ENCODE measurements around the gene KIAA0232. TPM values are rescaled to one million over a fixed set of nuclear protein-coding genes. Genes with fewer than 3 reads are reported as not detected.
A peak's percentile ranks its signal among the peaks of the same experiment; 100 is the strongest.

Gene KIAA0232
- total and polyA plus RNA-seq, 2 donors = 10.5 to 12.8 TPM

- Histone ChIP-seq H3K27ac (ENCODE audit: low read depth in 1 of 2, low read length in 1 of 2) (no peak overlapping the region), H3K27me3 (ENCODE audit: control insufficient read depth in 2 of 2, insufficient read depth in 1 of 2, low read length in 1 of 2) (no peaks in the 10 kb centered on the region), H3K36me3 (ENCODE audit: control insufficient read depth in 2 of 2, insufficient read depth in 2 of 2, low read length in 1 of 2) (peaks cover 28 to 31% of the 10 kb centered on the region in 2 donors), H3K4me3 (ENCODE audit: low read length in 2 of 2) (no peak overlapping the region), H3K9me3 (ENCODE audit: control insufficient read depth in 2 of 2, insufficient read depth in 1 of 2, low read length in 1 of 2) (no peaks in the 10 kb centered on the region), H3K4me1 (ENCODE audit: control insufficient read depth in 2 of 2, insufficient read depth in 2 of 2, low read length in 2 of 2) (no peaks in the 10 kb centered on the region)
- DNase-seq (ENCODE audit: low read depth in 6 of 9, low spot score in 9 of 9) = no peak
- 96% methylated on average over 6 of the region's 6 CpGs for WGBS
Observed at GRCh38 chr4:6845574-6845973, 63.0 kb downstream of the KIAA0232 start.

GRCh38 chr4:6847178-6847577, 64.7 kb downstream of the KIAA0232 start:
- Histone ChIP-seq H3K9me3 (ENCODE audit: control insufficient read depth in 2 of 2, insufficient read depth in 1 of 2, low read length in 1 of 2) (no peaks in the 10 kb centered on the region), H3K27ac (ENCODE audit: low read depth in 1 of 2, low read length in 1 of 2) (no peak overlapping the region), H3K27me3 (ENCODE audit: control insufficient read depth in 2 of 2, insufficient read depth in 1 of 2, low read length in 1 of 2) (no peaks in the 10 kb centered on the region), H3K4me1 (ENCODE audit: control insufficient read depth in 2 of 2, insufficient read depth in 2 of 2, low read length in 2 of 2) (no peaks in the 10 kb centered on the region), H3K4me3 (ENCODE audit: low read length in 2 of 2) (no peak overlapping the region), H3K36me3 (ENCODE audit: control insufficient read depth in 2 of 2, insufficient read depth in 2 of 2, low read length in 1 of 2) (peaks cover 28 to 38% of the 10 kb centered on the region in 2 donors)
- no peak for DNase-seq (ENCODE audit: low read depth in 6 of 9, low spot score in 9 of 9)
- 49% methylated on average over 2 of the region's 2 CpGs for WGBS

- peaks cover 1 to 4% of the 10 kb centered on the region in 2 donors for H3K9me3 ChIP-seq (ENCODE audit: control insufficient read depth in 2 of 2, insufficient read depth in 1 of 2, low read length in 1 of 2)
- DNase-seq (ENCODE audit: low read depth in 6 of 9, low spot score in 9 of 9) = no peak
- H3K27me3 ChIP-seq (ENCODE audit: control insufficient read depth in 2 of 2, insufficient read depth in 1 of 2, low read length in 1 of 2) = no peaks in the 10 kb centered on the region
- H3K27ac ChIP-seq (ENCODE audit: low read depth in 1 of 2, low read length in 1 of 2) = no peak overlapping the region
- no peaks in the 10 kb centered on the region for H3K4me1 ChIP-seq (ENCODE audit: control insufficient read depth in 2 of 2, insufficient read depth in 2 of 2, low read length in 2 of 2)
- no peak overlapping the region for H3K4me3 ChIP-seq (ENCODE audit: low read length in 2 of 2)
- 98% methylated on average over 3 of the region's 3 CpGs for WGBS
- peaks cover 27 to 40% of the 10 kb centered on the region in 2 donors for H3K36me3 ChIP-seq (ENCODE audit: control insufficient read depth in 2 of 2, insufficient read depth in 2 of 2, low read length in 1 of 2)
Observed at GRCh38 chr4:6848717-6849305, 66.3 kb downstream of the KIAA0232 start.

GRCh38 chr4:6849691-6850090, 67.2 kb downstream of the KIAA0232 start:
- peaks cover 27 to 37% of the 10 kb centered on the region in 2 donors for H3K36me3 ChIP-seq (ENCODE audit: control insufficient read depth in 2 of 2, insufficient read depth in 2 of 2, low read length in 1 of 2)

DNA sequence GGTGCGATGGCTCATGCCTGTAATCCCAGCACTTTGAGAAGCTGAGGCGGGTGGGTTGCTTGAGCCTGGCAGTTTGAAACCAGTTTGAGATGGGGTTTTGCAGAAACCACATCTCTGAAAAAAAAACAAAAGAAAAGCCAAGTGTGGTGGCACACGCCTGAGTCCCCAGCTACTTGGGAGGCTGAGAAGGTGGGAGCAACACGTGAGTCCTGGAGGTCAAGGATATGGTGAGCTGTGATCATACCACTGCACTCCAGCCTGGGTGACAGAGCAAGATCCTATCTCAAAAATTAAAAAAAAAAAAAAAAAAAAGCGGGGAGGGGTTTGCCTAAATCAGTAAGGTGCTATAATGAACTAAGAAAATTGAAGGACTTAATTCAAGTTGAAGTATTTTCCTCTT, 68.9 kb downstream of the KIAA0232 start:
- WGBS = 98% methylated on average over 5 of the region's 5 CpGs
- peaks cover 20 to 25% of the 10 kb centered on the region in 2 donors for H3K36me3 ChIP-seq (ENCODE audit: control insufficient read depth in 2 of 2, insufficient read depth in 2 of 2, low read length in 1 of 2)
- H3K9me3 ChIP-seq (ENCODE audit: control insufficient read depth in 2 of 2, insufficient read depth in 1 of 2, low read length in 1 of 2) = peaks cover 1 to 4% of the 10 kb centered on the region in 2 donors
- H3K27ac ChIP-seq (ENCODE audit: low read depth in 1 of 2, low read length in 1 of 2) = no peak overlapping the region
- H3K27me3 ChIP-seq (ENCODE audit: control insufficient read depth in 2 of 2, insufficient read depth in 1 of 2, low read length in 1 of 2) = no peaks in the 10 kb centered on the region
- no peak overlapping the region for H3K4me3 ChIP-seq (ENCODE audit: low read length in 2 of 2)
- no peak for DNase-seq (ENCODE audit: low read depth in 6 of 9, low spot score in 9 of 9)
- no peaks in the 10 kb centered on the region for H3K4me1 ChIP-seq (ENCODE audit: control insufficient read depth in 2 of 2, insufficient read depth in 2 of 2, low read length in 2 of 2)

More at GRCh38 chr4:6849691-6850090, 67.2 kb downstream of the KIAA0232 start:
- Histone ChIP-seq H3K9me3 (ENCODE audit: control insufficient read depth in 2 of 2, insufficient read depth in 1 of 2, low read length in 1 of 2) (peaks cover 1 to 4% of the 10 kb centered on the region in 2 donors), H3K27ac (ENCODE audit: low read depth in 1 of 2, low read length in 1 of 2) (no peak overlapping the region), H3K27me3 (ENCODE audit: control insufficient read depth in 2 of 2, insufficient read depth in 1 of 2, low read length in 1 of 2) (no peaks in the 10 kb centered on the region), H3K4me3 (ENCODE audit: low read length in 2 of 2) (no peak overlapping the region), H3K4me1 (ENCODE audit: control insufficient read depth in 2 of 2, insufficient read depth in 2 of 2, low read length in 2 of 2) (no peaks in the 10 kb centered on the region)
- 98% methylated on average over 4 of the region's 4 CpGs for WGBS
- no peak for DNase-seq (ENCODE audit: low read depth in 6 of 9, low spot score in 9 of 9)

DNA sequence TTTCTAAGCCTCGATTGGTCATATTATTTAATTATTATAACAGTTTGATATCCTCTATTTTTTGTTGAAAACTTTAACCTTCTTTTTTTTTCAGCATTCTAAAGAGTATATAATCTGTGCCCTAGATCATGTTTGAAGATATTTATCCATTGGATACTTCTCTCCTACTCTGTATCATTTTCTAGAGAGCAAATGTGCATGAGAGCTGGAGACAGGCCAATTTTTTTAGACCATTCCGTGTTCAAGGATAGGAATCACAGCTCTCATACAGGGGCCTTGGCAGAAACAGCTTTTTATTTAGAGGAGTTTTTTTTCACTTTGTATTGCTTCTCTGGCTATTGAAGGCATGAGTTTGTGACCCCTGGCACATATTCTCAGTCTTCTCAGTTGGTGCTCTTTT, 69.4 kb downstream of the KIAA0232 start:
- no peak for DNase-seq (ENCODE audit: low read depth in 6 of 9, low spot score in 9 of 9)
- H3K27me3 ChIP-seq (ENCODE audit: control insufficient read depth in 2 of 2, insufficient read depth in 1 of 2, low read length in 1 of 2) = no peaks in the 10 kb centered on the region
- H3K9me3 ChIP-seq (ENCODE audit: control insufficient read depth in 2 of 2, insufficient read depth in 1 of 2, low read length in 1 of 2) = peaks cover 1 to 4% of the 10 kb centered on the region in 2 donors
- whole genome bisulfite sequencing = 97% methylated on average over 2 of the region's 2 CpGs
- no peak overlapping the region for H3K27ac ChIP-seq (ENCODE audit: low read depth in 1 of 2, low read length in 1 of 2)
- H3K4me3 ChIP-seq (ENCODE audit: low read length in 2 of 2) = no peak overlapping the region
- H3K4me1 ChIP-seq (ENCODE audit: control insufficient read depth in 2 of 2, insufficient read depth in 2 of 2, low read length in 2 of 2) = no peaks in the 10 kb centered on the region
- peaks cover 20 to 21% of the 10 kb centered on the region in 2 donors for H3K36me3 ChIP-seq (ENCODE audit: control insufficient read depth in 2 of 2, insufficient read depth in 2 of 2, low read length in 1 of 2)

DNA sequence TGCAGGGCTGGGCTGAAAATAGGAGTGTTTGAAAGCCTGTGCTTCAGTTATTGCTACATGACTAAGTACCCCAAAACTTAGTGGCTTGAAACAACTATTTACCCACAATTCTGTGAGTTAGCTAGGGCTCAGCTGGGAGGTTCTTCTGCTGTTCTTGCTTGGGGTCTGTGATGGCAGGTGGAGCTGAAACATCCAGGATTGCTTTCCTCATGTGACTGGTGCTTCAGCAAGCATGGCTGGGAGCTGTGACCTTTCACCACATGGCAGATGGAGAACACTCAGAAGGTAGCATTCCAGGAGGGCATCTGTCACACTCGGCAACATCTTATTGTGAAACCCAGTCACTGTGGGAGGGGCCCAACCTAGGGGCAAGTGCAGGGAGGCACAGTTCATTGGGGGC, 70.1 kb downstream of the KIAA0232 start:
- H3K36me3 ChIP-seq (ENCODE audit: control insufficient read depth in 2 of 2, insufficient read depth in 2 of 2, low read length in 1 of 2) = peaks cover 22 to 25% of the 10 kb centered on the region in 2 donors

GRCh38 chr4:6854098-6854744, 71.7 kb downstream of the KIAA0232 start:
- H3K4me3 ChIP-seq (ENCODE audit: low read length in 2 of 2) = no peak overlapping the region
- 97% methylated on average over 7 of the region's 7 CpGs for WGBS
- no peak for DNase-seq (ENCODE audit: low read depth in 6 of 9, low spot score in 9 of 9)
- H3K9me3 ChIP-seq (ENCODE audit: control insufficient read depth in 2 of 2, insufficient read depth in 1 of 2, low read length in 1 of 2) = peaks cover 1 to 4% of the 10 kb centered on the region in 2 donors
- no peak overlapping the region for H3K27ac ChIP-seq (ENCODE audit: low read depth in 1 of 2, low read length in 1 of 2)
- H3K36me3 ChIP-seq (ENCODE audit: control insufficient read depth in 2 of 2, insufficient read depth in 2 of 2, low read length in 1 of 2) = peaks cover 19 to 34% of the 10 kb centered on the region in 2 donors
- no peaks in the 10 kb centered on the region for H3K4me1 ChIP-seq (ENCODE audit: control insufficient read depth in 2 of 2, insufficient read depth in 2 of 2, low read length in 2 of 2)
- H3K27me3 ChIP-seq (ENCODE audit: control insufficient read depth in 2 of 2, insufficient read depth in 1 of 2, low read length in 1 of 2) = no peaks in the 10 kb centered on the region

More for the DNA sequence above, 70.1 kb downstream of the KIAA0232 start:
- Histone ChIP-seq H3K27ac (ENCODE audit: low read depth in 1 of 2, low read length in 1 of 2) (no peak overlapping the region), H3K4me1 (ENCODE audit: control insufficient read depth in 2 of 2, insufficient read depth in 2 of 2, low read length in 2 of 2) (no peaks in the 10 kb centered on the region), H3K9me3 (ENCODE audit: control insufficient read depth in 2 of 2, insufficient read depth in 1 of 2, low read length in 1 of 2) (peaks cover 1 to 4% of the 10 kb centered on the region in 2 donors), H3K27me3 (ENCODE audit: control insufficient read depth in 2 of 2, insufficient read depth in 1 of 2, low read length in 1 of 2) (no peaks in the 10 kb centered on the region), H3K4me3 (ENCODE audit: low read length in 2 of 2) (no peak overlapping the region)
- WGBS = 0% methylated on average over 1 of the region's 1 CpG
- DNase-seq (ENCODE audit: low read depth in 6 of 9, low spot score in 9 of 9) = no peak

- 56% methylated on average over 11 of the region's 11 CpGs for WGBS
- peak in 2 of 9 donors; percentile 6 to 28 for DNase-seq (ENCODE audit: low read depth in 6 of 9, low spot score in 9 of 9)
- Histone ChIP-seq H3K4me3 (ENCODE audit: low read length in 2 of 2) (no peak overlapping the region), H3K4me1 (ENCODE audit: control insufficient read depth in 2 of 2, insufficient read depth in 2 of 2, low read length in 2 of 2) (no peaks in the 10 kb centered on the region), H3K27me3 (ENCODE audit: control insufficient read depth in 2 of 2, insufficient read depth in 1 of 2, low read length in 1 of 2) (no peaks in the 10 kb centered on the region), H3K9me3 (ENCODE audit: control insufficient read depth in 2 of 2, insufficient read depth in 1 of 2, low read length in 1 of 2) (peaks cover 1 to 4% of the 10 kb centered on the region in 2 donors), H3K36me3 (ENCODE audit: control insufficient read depth in 2 of 2, insufficient read depth in 2 of 2, low read length in 1 of 2) (peaks cover 21 to 46% of the 10 kb centered on the region in 2 donors), H3K27ac (ENCODE audit: low read depth in 1 of 2, low read length in 1 of 2) (no peak overlapping the region)
Observed at GRCh38 chr4:6855692-6856297, 73.3 kb downstream of the KIAA0232 start.

All from thymus (tissue), 11 donors.